Tibial artery (tissue), 4 donors: ENCODE results near the gene MR1.

Experiments
- DNase-seq, 2 donors: peaks; one replicate each; pipeline ENCODE4 v3.0.0-alpha.2; 2019
- H3K27ac ChIP-seq, 2 donors: fragments of 200-600 bp; sonication (generic) in 1 of 2; 1 replicate in 1 of 2; 2 replicates in 1 of 2; pipeline ENCODE4 v1.5.1; 2018 to 2019; ENCODE audit warnings: mild to moderate bottlenecking in 1 of 2
- H3K27me3 ChIP-seq, 2 donors: fragments of 200-600 bp; sonication (generic) in 1 of 2; one replicate each; pipeline versions ENCODE4 v1.5.1 to v1.6.0; 2016 to 2019
- H3K36me3 ChIP-seq, 3 donors: fragments of 200-600 bp; sonication (generic) in 2 of 3; one replicate each; pipeline ENCODE4 v1.5.1; 2016 to 2019; ENCODE audit warnings: mild to moderate bottlenecking in 2 of 3
- H3K4me1 ChIP-seq, 4 donors: fragments of 200-600 bp; sonication (generic) in 2 of 4; 1 replicate in 3 of 4; 2 replicates in 1 of 4; pipeline ENCODE4 v1.5.1; 2016 to 2019
- H3K4me3 ChIP-seq, 2 donors: fragments of 200-600 bp; sonication (generic) in 1 of 2; 1 replicate in 1 of 2; 2 replicates in 1 of 2; pipeline ENCODE4 v1.5.1; 2018 to 2019; ENCODE audit warnings: mild to moderate bottlenecking in 2 of 2
- H3K9me3 ChIP-seq, 3 donors: fragments of 200-600 bp; sonication (generic) in 1 of 3; one replicate each; pipeline ENCODE4 v1.5.1; 2016 to 2019
- intact Hi-C: fragments of 100-400 bp; cut with DNase I; formaldehyde crosslinking; loops from one replicate; pipeline ENCODE4 v1.15.0; 2023; ENCODE audit warnings: low total_unique reads
- TF ChIP-seq, protein P1 (sequence below), 2 experiments: fragments of 200-600 bp in 1 of 2; fragments of 450-650 bp in 1 of 2; IDR thresholded peaks; one replicate each; pipeline ENCODE4 v1.5.1; 2017 to 2019; ENCODE audit warnings: antibody characterized with exemption in 2 of 2, mild to moderate bottlenecking in 1 of 2, moderate library complexity in 1 of 2

The MR1 gene

DNA sequence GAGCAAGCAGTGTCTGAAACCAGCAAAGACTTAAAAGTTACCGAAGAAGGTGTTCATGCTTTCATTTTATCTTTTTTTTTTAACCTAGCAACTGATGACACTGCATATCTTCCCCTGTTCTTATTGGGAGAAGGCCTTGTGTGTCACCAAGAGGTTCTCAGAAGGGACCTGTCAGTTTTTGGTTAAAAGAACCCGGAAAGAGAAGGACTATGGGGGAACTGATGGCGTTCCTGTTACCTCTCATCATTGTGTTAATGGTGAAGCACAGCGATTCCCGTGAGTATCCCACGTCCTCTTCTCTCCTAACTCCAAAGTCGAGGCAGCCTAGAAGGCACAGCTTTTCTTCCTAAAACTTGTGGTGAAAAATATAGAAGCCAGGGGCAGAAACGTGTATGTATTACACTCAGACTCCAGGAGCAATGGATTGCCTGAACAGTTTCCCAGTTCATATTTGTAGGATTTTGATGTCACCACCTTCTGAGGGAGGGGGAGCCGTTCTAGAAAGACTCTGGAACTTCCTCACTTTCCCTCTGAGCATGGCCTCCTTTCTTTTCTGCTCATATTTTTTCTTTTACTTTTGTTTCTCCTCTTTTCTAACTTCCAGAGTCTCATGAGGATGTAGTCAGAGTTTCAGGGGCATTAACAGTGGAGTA, at the start of gene MR1:
Gene MR1, plus strand, starts transcription at position 185 of the 653 bp plus-strand sequence. Its CDS starts 25 bp downstream, at position 210.
- no peak for DNase-seq
- Histone ChIP-seq H3K27ac (peak within 1 kb of the TSS; percentile 93 to 99), H3K36me3 (no peaks in the 10 kb centered on the region), H3K4me3 (peak within 1 kb of the TSS; percentile 49 to 54), H3K27me3 (no peaks in the 10 kb centered on the region), H3K9me3 (no peaks in the 10 kb centered on the region), H3K4me1 (peaks cover 0 to 42% (median 28%) of the 10 kb centered on the region in 4 donors)
- intact Hi-C loops, result loop anchor here (5.0 kb wide), 1 partner anchor 53 kb away; the partner anchor contains the start of gene IER5
- TF ChIP-seq, protein P1, sequence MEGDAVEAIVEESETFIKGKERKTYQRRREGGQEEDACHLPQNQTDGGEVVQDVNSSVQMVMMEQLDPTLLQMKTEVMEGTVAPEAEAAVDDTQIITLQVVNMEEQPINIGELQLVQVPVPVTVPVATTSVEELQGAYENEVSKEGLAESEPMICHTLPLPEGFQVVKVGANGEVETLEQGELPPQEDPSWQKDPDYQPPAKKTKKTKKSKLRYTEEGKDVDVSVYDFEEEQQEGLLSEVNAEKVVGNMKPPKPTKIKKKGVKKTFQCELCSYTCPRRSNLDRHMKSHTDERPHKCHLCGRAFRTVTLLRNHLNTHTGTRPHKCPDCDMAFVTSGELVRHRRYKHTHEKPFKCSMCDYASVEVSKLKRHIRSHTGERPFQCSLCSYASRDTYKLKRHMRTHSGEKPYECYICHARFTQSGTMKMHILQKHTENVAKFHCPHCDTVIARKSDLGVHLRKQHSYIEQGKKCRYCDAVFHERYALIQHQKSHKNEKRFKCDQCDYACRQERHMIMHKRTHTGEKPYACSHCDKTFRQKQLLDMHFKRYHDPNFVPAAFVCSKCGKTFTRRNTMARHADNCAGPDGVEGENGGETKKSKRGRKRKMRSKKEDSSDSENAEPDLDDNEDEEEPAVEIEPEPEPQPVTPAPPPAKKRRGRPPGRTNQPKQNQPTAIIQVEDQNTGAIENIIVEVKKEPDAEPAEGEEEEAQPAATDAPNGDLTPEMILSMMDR (IDR thresholded peaks at IDR 0.05), result no peak

DNA sequence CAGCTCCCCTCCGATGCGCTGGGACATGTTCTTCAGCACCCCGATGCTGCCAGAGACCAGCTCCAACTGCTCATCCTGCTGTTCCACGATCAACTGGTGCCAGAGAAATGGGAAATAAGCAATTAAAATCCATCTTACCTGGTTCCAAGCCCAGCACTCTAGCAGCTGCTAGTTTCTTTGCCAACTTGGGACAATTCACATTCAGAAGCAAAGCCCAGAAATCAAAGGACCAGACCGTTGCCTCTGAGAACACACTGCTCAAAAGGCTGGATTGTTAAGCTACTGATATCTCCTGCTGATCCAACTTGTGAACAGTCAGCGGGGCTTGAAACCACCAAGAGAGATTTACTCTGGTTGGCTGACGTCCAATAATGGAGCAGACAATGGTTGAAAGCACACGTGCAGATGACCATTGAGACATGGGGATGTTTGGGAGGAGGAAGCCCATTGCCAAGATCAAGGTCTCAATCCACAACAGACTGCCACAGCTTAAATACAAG, 45.5 kb upstream of the MR1 start:
- Histone ChIP-seq H3K4me1 (peaks cover 0 to 12% (median 2%) of the 10 kb centered on the region in 4 donors), H3K4me3 (no peak overlapping the region), H3K27ac (no peak overlapping the region), H3K9me3 (no peaks in the 10 kb centered on the region), H3K27me3 (no peaks in the 10 kb centered on the region), H3K36me3 (peaks cover 56 to 78% (median 77%) of the 10 kb centered on the region in 3 donors)
- no peak for DNase-seq
- intact Hi-C loops, result no loop called here
- TF ChIP-seq, protein P1 (IDR thresholded peaks at IDR 0.05), result no peak

DNA sequence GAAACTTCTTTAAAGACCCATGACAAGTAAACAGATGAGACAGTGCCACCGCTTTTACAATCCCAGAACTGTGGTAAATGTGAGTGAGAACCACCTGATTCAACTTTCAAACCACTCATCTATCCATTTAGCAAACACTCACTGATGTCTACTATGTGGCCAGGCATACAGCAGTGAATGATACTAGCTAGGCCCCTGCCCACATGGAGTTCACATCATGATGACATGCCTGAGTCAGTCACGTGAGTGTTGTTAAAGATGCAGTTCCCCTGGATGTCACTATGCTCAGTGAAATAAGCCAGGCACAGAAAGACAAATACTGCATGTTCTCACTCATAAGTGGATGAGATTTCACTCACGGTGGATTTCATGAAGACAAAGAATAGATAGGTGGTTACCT, 39.5 kb upstream of the MR1 start:
- TF ChIP-seq, protein P1 (IDR thresholded peaks at IDR 0.05), result no peak
- Histone ChIP-seq H3K36me3 (peaks cover 10 to 27% (median 19%) of the 10 kb centered on the region in 3 donors), H3K27ac (no peak overlapping the region), H3K27me3 (no peaks in the 10 kb centered on the region), H3K9me3 (no peaks in the 10 kb centered on the region), H3K4me1 (peaks cover 0 to 48% (median 10%) of the 10 kb centered on the region in 4 donors), H3K4me3 (no peak overlapping the region)
- intact Hi-C loops, result no loop called here
- no peak for DNase-seq

DNA sequence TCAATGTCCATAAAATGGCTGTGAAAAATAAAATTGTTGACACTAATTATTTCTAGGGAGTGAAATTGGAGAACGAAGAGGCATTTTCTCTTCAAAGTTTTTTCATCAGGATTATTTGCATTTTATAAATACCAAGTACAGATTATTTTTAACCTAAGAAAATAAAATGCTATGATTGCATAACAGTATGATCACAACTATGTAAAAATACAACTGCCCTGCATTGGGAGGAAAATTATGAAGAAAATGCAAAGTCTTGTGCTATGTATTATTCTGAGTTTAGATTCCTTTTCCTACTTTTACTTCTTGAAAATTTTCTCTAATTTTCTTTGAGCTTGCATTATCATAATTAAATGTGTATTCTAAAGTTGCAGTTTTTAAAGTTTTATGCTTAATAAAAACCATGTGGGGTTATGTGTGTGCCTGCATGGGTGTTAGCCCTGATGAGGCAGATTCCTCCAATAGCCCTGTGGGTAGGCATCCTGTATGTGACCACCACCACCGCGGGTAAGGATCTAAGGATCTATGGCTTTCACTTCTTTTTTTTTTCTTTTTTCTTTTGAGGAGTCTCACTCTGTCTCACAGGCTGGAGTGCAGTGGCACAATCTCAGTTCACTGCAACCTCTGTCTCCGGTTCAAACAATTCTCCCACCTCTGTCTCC, 35.8 kb upstream of the MR1 start:
- Histone ChIP-seq H3K27me3 (no peaks in the 10 kb centered on the region), H3K27ac (peak overlapping the region; percentile 25 to 47), H3K9me3 (no peaks in the 10 kb centered on the region), H3K4me1 (peaks cover 0 to 39% (median 8%) of the 10 kb centered on the region in 4 donors), H3K4me3 (no peak overlapping the region), H3K36me3 (peaks cover 0 to 15% (median 14%) of the 10 kb centered on the region in 3 donors)
- intact Hi-C loops, result no loop called here
- no peak for DNase-seq
- TF ChIP-seq, protein P1 (IDR thresholded peaks at IDR 0.05), result no peak

DNA sequence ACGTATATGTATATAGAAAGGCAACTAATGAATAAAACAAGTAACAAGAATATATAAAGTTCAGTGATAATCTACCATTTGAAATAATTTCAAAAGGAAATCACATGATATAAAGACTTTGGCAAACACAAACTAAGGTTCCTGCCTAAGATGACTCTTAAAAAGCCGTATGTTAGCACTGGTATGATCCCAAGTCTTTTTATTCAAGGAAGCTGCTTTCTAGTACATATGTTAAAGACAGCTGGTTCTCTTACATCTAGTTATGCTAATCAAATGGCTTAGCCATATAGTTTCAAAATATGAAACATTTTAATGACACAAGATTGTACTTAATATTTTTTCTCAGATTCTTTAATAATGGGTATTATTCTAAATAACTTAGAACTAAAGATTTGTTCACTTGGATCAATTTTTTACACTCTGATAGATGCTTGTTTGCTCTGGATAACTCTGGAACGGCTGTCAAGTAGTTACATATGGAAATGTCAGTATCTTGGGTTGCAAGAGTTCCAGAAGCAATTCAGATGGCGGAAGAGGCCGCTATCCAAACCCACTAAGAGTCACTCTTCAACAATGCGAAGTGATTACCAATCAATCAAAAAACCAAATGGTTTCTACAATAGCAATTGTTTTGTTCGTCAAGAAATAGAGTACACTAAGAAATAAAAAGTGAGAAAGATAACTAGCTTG, 32.5 kb upstream of the MR1 start:
- TF ChIP-seq, protein P1 (IDR thresholded peaks at IDR 0.05), result no peak
- H3K27ac ChIP-seq, result no peak overlapping the region
- DNase-seq, result no peak
- no peaks in the 10 kb centered on the region for H3K9me3 ChIP-seq
- no peaks in the 10 kb centered on the region for H3K27me3 ChIP-seq
- peaks cover 0 to 31% (median 8%) of the 10 kb centered on the region in 4 donors for H3K4me1 ChIP-seq
- H3K36me3 ChIP-seq, result peaks cover 13 to 34% (median 28%) of the 10 kb centered on the region in 3 donors
- intact Hi-C loops, result no loop called here
- H3K4me3 ChIP-seq, result no peak overlapping the region
